Right lobe of liver (tissue), 4 donors: Measurements from ENCODE around the gene ESPNL.

Experiments
- CTCF ChIP-seq, 4 donors: fragments of 200-600 bp in 3 of 4; fragments of 450-650 bp in 1 of 4; IDR thresholded peaks; one replicate each; pipeline versions ENCODE4 v1.5.1 to v1.8.0; 2016 to 2022; ENCODE audit warnings: antibody characterized with exemption in 4 of 4, mild to moderate bottlenecking in 2 of 4
- POLR2A ChIP-seq: fragments of 450-650 bp; IDR thresholded peaks from one replicate; pipeline ENCODE4 v1.6.1; 2017; ENCODE audit warnings: antibody characterized with exemption, mild to moderate bottlenecking
- donor health status: DM: no; HTN: no; CAD: no.
- donor health status: DM: no; HTN: no; CAD: no.
- donor health status: DM: no; HTN: yes; CAD: no.

- TF ChIP-seq POLR2A (no peak), CTCF (IDR thresholded peaks at IDR 0.05) (no peak)
Observed at GRCh38 chr2:238077292-238077691, 22.8 kb upstream of the ESPNL start.
